GM12865 (cell line): ENCODE data around the gene GALNT10.

Source experiments
- DNase-seq: peaks from one replicate; pipeline ENCODE4 v3.0.0; 2010; ENCODE audit warnings: low read depth
- H3K4me3 ChIP-seq: 2 replicates; pipeline ENCODE4 v1.5.1; 2011; ENCODE audit warnings: mild to moderate bottlenecking, low read depth, low read length, control low read depth
- TF ChIP-seq, protein P1 (sequence below): IDR thresholded peaks from 2 replicates; pipeline ENCODE4 v1.5.1; 2011; ENCODE audit warnings: low read length, control low read depth, low read depth, inconsistent platforms; ENCODE audit not compliant: insufficient read depth; ENCODE audit errors: missing control alignments

Gene GALNT10

DNA sequence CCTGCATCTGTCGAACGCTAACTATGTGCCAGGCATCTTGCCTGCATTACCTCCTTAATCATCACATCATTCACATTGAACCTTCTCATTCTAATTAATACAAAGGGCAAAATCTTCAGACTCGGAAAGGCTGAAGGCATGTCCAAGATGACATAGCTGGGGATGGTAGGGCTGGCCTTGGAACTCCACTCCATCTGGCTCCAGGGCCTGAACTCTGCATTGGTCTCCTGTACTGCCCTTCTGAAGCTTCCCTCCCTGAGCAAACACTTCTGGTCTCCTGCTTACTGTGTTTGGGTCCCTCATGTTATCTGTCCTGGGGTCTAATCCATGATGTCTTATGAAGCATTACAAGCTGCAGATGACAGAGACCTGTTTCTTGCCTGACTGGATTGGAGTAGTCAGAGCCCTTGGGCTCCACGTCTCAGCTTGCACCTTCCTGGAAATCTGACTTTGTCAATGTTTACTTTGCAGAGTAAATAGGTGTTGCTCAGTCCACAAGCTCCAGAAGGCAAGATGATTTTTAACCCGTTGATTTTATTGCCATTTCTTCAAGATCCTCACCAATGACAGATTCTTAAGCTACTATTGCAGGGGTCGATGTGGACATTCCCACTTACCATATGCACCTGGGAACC lies 106.1 kb downstream of the GALNT10 start:
- H3K4me3 ChIP-seq = no peak overlapping the region
- TF ChIP-seq, protein P1, sequence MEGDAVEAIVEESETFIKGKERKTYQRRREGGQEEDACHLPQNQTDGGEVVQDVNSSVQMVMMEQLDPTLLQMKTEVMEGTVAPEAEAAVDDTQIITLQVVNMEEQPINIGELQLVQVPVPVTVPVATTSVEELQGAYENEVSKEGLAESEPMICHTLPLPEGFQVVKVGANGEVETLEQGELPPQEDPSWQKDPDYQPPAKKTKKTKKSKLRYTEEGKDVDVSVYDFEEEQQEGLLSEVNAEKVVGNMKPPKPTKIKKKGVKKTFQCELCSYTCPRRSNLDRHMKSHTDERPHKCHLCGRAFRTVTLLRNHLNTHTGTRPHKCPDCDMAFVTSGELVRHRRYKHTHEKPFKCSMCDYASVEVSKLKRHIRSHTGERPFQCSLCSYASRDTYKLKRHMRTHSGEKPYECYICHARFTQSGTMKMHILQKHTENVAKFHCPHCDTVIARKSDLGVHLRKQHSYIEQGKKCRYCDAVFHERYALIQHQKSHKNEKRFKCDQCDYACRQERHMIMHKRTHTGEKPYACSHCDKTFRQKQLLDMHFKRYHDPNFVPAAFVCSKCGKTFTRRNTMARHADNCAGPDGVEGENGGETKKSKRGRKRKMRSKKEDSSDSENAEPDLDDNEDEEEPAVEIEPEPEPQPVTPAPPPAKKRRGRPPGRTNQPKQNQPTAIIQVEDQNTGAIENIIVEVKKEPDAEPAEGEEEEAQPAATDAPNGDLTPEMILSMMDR = no peak
- no peak for DNase-seq

DNA sequence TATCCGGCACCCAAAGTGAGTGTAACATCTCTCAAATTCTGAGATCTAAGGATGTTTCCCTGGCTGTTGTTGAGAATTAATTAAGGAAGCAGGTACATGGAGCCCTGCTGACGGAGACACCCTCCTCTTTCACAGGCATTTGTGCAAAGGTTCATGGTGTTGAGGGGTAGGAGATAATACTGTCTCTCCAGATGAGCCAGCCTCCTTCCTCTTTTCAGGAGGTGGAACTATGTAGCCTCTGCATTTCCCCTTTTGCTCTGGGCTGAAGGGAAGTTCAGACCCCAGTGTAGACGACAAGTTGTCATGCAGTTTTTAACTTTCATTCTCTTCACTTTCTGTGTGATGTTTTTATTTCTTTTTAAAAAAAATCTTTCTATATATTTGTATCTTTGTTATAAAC lies 107.5 kb downstream of the GALNT10 start:
- no peak overlapping the region for H3K4me3 ChIP-seq
- DNase-seq = no peak
- TF ChIP-seq, protein P1 = no peak

DNA sequence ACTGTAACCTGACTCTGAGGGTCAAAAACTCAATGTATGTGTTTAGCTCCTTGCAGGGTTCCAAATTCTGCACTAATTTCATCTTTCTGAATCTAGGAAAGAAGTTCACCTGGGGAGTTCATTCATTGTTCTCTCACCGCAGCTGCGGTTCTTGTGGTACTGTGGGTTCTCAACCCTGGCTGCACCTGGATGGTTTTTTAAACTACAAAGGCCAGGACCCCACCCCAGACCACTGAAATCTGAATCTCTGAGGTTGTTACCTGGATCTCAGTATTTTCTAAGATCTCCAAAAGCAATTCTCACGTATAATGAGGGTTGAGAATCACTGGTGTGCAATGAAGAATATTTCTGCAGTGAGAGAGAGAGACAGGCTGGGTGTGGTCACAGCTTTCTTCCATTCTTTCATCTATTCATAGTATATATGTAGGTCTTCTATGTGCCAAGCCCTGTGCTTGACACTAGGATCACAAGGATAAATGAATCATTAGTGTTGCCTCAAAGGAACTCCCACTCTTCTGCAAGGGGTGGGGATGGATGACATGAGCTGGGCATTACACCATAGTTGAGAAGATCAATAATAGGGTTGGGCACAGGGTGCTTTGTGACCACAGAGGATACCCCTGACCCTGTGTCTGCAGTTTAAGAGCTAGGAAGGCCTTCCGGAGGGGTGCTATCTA lies 109.8 kb downstream of the GALNT10 start:
- H3K4me3 ChIP-seq = no peak overlapping the region
- TF ChIP-seq, protein P1 = no peak
- DNase-seq = no peak

DNA sequence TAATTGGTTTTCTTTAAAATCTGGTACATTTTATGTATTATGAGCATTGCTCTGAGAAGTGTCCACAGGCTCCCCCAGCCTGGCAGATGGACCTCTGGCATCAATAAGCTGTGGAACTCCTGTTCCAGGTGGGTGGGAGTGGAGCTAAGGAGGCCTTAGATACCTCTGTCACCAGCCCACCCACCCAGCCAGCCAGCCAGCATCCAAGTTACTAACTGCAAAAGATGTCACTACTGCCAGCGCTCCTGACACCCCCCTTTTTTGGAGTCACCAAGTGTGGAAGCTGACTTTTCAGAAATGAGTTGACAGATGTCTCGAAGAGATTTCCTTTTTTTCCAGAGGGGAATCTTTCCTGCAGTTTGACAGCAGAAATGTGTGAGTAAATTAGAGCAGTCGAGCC lies 111.2 kb downstream of the GALNT10 start:
- no peak overlapping the region for H3K4me3 ChIP-seq
- TF ChIP-seq, protein P1 = no peak
- DNase-seq = no peak

DNA sequence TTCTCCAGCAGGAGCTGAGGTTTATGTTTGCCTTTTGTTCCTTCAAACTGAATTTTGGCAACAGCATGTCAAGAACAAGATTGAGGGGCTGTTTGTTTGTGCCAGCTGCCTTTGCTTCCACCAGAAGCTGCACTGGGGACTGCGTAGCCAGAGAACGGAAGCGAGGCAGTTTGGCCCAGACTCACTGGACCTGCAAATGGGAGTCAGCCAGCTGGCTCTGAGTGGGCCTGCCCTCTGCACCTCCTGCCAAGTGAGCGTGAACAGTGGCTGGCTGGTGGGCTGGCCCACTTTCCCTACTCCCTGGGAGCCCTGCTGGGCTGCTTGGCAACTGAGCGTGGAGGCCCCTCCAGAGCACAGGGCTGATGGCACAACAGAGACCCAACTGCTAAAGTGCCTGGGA lies 111.6 kb downstream of the GALNT10 start:
- no peak for DNase-seq
- TF ChIP-seq, protein P1 = no peak
- no peak overlapping the region for H3K4me3 ChIP-seq

DNA sequence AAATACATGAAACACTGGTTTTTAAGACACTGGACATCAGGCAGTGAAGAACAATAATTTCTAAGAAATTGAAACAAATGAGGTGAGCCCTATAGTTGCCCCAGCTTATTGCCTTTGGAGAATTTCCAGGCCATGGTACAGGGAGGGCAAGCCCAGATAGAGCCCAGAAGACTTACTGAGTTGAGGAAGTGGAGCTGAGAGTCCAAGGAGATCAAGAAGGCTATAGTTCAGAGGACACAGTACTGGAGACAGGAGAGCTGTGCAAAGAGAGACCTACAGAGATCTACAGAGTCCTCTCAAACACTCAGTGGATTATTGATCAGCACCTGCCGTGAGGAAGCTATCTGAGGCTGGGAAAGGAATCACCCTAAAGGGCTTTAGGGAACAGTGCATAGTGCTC lies 112.6 kb downstream of the GALNT10 start:
- TF ChIP-seq, protein P1 = no peak
- DNase-seq = no peak
- no peak overlapping the region for H3K4me3 ChIP-seq
